Measurements from ENCODE around the gene MRPS26. TPM values are rescaled to one million over a fixed set of nuclear protein-coding genes. Genes with fewer than 3 reads are reported as not detected.
A peak's percentile ranks its signal among the peaks of the same experiment; 100 is the strongest.
"Not testable (repeated sequence)": the region's sequence is repeated elsewhere in the genome, so short reads cannot be mapped to it uniquely, and the experiment has no call there.

The MRPS26 gene
- total RNA-seq, 2 donors from 2014 or later: 33.1 to 44.1 TPM

DNA sequence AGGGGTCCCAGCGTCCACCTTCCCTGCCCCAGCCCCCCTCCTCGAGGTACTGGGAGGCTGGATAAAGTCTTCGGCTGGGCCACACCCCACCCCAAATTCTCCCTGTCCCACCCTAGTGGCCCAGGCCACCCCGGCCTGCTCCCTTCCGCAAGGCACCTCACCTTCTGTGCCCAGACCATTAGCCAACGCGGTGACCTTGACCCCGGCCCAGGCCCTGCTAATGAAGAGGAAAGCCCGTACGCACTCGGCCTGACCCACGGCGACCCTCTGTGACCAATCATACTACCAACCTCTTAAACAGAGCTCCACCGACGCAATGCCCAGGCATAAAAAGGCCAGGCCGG, 25.4 kb downstream of the MRPS26 start:
- intact Hi-C loops (cut with DNase I, micrococcal nuclease): no loop called here
- ATAC-seq (no peak), DNase-seq (no peak)

DNA sequence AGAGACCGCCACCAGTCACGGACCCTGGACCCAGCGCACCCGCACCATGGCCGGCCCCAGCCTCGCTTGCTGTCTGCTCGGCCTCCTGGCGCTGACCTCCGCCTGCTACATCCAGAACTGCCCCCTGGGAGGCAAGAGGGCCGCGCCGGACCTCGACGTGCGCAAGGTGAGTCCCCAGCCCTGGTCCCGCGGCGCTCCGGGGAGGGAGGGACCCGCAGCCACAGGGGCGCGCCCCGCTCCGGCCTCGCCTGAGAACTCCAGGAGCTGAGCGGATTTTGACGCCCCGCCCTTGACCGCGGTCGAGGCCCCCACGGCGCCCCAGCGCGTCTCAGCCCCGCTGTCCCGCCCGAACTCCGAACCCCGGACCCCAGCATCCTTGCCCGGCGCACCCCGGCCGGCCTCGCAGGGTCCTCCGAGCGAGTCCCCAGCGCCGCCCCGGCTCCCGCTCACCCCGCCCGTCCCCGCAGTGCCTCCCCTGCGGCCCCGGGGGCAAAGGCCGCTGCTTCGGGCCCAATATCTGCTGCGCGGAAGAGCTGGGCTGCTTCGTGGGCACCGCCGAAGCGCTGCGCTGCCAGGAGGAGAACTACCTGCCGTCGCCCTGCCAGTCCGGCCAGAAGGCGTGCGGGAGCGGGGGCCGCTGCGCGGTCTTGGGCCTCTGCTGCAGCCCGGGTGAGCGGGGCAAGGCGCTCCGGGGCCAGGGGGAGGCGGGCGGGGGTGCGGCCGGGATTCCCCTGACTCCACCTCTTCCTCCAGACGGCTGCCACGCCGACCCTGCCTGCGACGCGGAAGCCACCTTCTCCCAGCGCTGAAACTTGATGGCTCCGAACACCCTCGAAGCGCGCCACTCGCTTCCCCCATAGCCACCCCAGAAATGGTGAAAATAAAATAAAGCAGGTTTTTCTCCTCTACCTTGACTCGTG, 26.0 kb downstream of the MRPS26 start, which contains the start of gene OXT:
TSS of gene OXT (plus strand) at position 11 of the 920 bp plus-strand sequence. CDS start at position 47, 36 bp downstream.
- intact Hi-C loops (cut with DNase I, micrococcal nuclease): no loop called here
- ATAC-seq (peak; percentile 71), DNase-seq (peak in 1 of 2 donors; percentile 62)

DNA sequence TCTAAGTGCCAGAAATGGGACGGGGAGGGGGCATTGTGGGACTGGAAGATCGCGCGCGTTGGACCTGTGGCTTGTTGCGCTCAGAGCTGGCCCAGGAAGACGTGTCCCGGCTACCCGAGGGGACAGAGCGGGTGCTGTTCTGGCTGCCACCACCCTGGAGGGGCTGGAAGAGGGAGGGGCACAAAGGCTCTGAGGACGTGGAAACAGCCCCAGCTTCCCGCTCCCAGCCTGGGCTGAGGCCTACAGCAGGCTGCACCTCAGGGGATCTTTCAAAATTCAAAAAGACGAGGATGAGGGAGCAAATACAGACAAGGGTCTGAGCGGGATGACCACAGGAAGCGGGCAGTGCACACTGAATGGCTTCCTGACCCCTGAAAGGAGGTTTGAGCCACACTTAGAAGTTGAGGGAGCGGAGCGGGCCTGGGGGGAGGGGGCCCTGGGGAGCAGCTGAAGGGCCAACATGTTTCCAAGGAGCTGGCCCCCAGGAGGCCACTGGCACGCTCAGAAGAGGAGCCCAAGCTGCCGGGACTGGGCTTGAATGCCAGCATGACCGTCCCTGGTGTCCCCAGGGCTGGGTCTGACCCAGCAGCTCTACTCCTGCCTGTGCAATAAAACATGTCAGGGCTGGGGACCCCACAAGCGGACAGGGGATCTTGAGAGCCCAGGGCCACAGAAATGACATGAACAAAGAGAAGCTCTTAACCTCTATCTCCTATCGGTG, 26.8 kb downstream of the MRPS26 start:
- intact Hi-C loops (cut with DNase I, micrococcal nuclease): no loop called here
- DNase-seq (no peak), ATAC-seq (no peak)

DNA sequence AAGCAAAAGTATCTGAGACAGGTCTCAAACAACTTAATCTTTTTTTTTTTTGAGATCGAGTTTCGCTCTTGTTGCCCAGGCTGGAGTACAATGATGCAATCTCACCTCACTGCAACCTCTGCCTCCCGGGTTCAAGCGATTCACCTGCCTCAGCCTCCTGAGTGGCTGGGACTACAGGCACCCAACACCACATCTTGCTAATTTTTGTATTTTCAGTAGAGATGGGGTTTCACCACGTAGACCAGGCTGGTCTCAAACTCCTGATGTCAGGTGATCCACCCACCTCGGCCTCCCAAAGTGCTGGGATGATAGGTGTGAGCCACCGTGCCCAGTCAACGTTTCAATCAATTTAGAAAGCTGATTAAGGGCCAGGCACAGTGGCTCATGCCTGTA, 27.4 kb downstream of the MRPS26 start:
- intact Hi-C loops (cut with DNase I, micrococcal nuclease); DNase-seq: not testable (repeated sequence)

DNA sequence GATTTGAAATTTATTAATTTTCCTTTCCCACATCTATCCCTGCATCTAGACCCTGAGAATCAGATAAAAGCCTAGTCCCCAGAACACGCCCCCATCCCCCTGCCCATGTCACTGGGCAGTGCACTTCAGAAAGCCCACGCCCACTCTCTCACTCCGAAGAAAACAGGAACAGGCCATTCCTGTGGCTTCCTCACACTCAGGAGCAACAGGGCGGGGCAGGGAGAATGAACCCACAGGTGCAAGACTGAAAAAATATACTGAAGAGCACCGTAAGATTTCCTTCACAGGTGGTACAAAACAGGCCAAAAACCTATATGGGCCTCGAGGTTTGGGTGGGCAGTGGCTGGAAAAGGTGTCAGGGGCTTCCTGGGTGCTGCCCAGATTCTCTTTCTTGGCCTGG, 29.0 kb downstream of the MRPS26 start:
- ATAC-seq: no peak
- DNase-seq: no peak
- intact Hi-C loops (cut with DNase I, micrococcal nuclease): no loop called here

More for the DNA sequence above, 27.4 kb downstream of the MRPS26 start:
- ATAC-seq: not testable (repeated sequence)

DNA sequence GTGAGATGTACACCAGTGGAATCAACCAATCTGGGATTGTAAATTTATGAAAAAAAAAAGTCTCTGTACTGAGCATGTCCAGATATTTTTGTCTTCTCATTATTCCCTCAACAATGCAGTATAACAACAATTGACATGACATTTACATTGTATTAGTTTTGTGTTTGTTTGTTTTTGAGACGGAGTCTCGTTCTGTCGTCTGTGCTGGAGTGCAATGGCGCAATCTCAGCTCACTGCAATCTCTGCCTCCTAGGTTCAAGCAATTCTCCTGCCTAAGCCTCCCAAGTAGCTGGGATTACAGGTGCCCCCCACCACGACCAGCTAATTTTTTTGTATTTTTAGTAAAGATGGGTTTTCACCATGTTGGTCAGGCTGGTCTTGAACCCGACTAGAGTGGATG, 29.5 kb downstream of the MRPS26 start:
- ATAC-seq; DNase-seq; intact Hi-C loops (cut with DNase I, micrococcal nuclease): not testable (repeated sequence)

DNA sequence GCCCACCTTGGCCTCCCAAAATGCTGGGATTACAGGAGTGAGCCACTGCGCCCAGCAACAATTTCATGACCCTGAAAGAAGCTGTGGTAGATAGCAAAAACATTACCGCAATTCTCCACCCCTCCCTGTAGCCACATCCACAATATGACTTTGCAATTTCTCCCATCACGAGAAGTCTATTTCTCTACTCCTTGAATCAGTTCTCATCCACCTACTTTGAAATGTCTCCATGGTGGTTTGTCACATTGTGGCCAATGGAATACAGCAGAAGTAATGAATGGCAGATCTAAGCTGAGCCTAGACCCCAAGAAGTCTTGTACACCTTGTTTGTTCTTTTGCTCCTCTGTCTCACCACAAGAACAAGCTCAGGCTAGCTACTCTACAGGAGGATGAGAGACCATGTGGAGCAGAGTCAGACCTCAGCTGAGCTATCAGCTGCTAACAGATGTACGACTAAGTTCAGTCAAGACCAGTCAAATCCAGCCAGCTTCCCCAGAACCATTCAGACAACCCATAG, 31.8 kb downstream of the MRPS26 start:
- ATAC-seq (no peak), DNase-seq (no peak)
- intact Hi-C loops (cut with DNase I, micrococcal nuclease): no loop called here

DNA sequence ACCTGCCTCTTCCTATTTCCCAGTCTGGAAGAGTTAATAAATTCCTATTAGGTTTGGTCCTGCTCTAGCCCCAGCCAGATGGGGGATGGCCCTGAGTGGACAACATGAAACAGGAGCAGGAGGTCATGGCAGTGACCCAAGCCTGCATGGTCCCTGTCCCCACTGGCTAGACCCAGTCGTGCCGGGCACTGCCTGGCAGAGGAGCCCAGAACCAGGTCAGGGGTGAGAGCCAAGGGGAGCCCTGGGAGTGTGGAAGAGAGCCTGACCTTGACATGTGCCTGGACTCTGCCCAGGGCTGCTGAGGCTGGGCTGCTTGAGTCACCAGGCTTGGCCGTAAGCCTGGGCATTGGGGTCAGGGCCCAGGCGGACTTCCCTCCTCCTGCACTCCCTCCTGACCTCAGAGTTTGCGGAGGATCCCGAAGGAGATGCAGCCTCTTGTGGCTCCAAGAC, 35.1 kb downstream of the MRPS26 start:
- no peak for ATAC-seq
- intact Hi-C loops (cut with DNase I, micrococcal nuclease): no loop called here
- no peak for DNase-seq

DNA sequence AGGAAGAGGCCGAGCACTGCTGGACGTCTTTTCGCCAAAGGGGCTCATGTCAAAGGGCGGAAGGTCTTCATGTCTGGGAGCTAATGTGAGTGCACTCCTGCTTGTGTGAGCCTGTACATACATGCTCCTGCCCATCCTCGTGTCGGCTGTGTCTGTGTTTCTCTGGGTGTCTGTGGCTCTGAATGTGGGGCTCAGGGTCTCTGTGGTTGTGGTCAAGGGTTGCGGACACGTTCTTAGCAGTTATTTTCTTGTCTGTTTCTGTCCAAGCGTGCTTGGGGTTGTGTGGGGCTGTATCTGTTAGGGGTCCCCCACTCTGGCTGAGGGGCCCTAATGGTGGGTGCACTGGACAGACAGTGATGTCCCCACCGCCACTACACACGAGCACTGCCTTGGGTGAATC, 35.8 kb downstream of the MRPS26 start:
- ATAC-seq (no peak), DNase-seq (no peak)
- intact Hi-C loops (cut with DNase I, micrococcal nuclease): no loop called here

DNA sequence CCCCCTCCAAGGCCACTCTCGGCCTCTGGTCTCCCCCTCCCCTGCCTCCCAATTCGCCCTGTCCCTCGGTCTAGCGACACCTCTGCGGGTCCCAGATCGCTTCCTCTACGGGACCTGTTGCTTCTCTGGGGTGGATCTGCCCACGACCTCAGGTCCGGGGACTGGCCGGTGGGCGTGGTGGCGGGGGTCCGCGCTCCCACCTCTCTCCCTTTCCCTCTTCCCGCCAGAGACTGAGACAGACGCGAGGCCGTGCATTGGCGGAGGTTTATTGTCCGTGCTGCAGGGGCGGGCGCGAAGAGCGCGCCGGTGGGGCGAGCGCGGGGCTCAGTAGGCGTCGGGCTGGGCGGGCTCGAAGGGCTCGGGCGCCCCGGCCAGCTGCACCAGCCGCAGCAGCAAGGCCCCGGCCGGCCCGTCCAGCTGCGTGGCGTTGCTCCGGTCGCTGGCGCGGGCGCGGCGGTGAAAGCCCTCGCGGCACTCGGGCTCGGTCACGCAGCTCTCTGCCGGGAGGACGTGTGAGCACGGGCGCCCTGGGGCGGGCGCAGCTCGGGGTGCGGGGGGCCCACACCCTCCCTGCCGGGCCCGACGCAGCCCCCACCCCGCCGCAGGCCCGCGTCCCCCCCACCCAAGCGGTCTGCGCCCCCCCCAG, 36.6 kb downstream of the MRPS26 start:
- ATAC-seq (no peak), DNase-seq (no peak)
- intact Hi-C loops (cut with DNase I, micrococcal nuclease): no loop called here

DNA sequence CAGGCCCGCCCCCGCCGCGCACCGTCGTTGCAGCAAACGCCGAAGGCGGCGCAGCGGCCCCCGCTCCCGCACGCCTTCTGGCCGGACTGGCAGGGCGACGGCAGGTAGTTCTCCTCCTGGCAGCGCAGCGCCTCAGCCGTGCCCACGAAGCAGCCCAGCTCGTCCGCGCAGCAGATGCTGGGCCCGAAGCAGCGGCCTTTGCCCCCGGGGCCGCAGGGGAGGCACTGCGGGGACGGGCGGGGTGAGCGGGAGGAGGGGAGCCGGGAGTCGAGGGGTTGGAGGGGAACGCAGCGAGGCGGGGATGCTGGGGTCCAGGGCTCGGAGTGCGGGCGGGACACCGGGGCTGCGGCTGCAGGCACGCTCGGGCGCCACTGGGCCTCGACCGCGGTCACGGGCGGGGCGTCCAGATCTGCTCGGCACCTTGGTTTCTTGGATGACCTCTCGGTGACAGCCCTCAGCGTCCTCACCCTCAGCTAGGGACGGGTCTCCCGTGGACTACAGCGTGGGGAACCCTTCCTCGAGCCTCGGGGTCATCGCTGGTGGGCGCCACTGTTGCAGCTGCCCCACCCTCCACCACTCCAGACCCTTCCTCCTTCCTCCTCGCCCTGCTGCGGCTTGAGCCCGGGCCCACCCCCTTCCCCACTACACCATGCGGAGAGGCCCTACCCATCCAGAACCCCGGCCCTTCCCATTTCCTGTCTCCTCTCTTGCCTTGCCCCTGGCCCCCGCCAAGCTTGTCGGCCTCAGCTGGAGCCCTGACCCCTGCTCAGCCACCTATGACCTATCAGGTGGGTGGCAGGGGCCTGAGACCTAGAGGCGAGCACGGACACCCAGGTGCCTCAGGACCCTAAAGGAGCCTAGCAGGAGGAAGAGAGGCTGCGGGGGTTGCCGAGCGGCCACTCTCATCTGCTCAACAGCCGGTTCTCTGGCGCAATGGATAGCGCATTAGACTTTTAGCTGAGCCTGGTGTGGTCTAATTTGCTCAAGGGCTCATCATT, 37.4 kb downstream of the MRPS26 start:
- intact Hi-C loops (cut with DNase I, micrococcal nuclease): no loop called here
- ATAC-seq: peak; percentile 27
- DNase-seq: no peak

DNA sequence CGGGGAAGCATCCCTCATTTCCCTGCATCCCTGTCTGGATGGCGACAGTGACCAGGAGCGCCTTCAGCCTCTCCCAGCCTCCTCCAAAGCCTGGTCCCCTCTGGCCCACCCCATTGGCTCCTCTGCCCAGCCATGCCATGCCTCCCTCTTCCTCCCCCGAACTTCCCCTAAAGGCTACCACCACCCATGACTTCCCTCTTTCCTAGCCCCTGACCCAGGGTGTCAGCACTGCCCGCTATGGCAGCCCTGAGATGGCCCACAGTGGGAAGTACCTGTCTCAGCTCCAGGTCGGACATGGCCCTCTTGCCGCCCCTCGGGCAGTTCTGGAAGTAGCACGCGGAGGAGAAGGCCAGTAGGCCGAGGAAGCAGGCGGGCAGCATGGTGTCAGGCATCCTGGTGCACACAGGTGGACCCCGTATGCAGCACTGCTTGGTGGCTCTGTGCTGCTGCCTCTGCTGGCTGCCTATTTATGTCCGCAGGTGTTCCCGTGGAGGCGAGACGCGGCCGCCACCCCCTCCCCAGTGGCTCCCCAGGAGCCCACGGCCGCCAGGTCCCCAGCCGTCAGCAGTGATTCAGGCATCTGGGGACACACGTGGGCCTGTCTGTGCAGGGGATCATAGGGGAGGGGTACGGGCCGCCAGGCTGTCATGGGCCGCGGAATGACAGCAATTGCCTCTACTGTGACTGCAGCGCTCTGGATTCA, 38.6 kb downstream of the MRPS26 start, which contains the start of gene AVP:
TSS of gene AVP (minus strand) at position 442 of the 703 bp plus-strand sequence. CDS start at position 392, 50 bp downstream.
- intact Hi-C loops (cut with DNase I, micrococcal nuclease): no loop called here
- ATAC-seq (no peak), DNase-seq (no peak)

DNA sequence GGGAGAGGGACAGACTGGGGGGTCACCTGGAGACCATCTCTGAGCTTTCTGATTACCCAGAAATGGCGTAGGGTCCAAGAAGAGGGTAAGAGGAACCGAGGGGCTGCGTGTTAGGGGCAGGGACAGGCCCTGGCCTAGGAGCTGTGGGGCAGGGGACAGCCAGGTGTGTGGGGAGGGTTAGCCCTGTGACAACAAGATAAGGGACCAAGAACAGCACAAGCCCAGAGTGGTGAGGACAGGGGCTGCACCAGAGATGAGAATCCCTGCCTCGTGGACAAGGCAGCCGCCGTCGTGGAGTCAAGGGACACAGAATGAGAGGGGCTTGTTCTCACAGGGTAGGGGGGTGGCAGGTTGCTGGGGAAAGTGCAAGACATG, 39.1 kb downstream of the MRPS26 start:
- DNase-seq: no peak
- intact Hi-C loops (cut with DNase I, micrococcal nuclease): no loop called here
- ATAC-seq: no peak

DNA sequence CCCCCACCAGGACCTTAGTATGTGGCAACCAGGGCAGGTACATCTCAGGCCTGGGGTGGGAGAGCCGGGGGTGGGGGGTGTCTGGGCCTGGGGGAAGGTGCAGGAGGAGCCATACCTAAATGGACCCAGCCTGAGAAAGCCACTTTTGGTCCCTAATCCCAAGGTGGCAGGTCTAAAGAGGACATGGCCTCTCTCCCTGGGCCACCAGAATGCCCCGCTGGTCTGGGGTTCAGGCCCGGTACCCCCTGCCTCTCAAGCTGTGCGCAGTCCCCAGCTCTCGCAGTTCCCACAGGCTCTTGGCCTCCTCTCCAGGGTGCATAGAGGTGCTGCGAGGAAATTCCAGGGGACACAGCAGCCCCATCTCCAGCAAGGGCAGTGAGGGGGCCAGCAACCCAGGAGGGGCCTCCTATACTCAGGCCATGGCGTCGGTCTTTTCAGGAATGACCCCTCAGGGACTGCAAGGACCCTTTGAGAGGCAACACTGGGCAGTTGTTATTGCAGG, 39.8 kb downstream of the MRPS26 start:
- ATAC-seq (no peak), DNase-seq (no peak)
- intact Hi-C loops (cut with DNase I, micrococcal nuclease): no loop called here

DNA sequence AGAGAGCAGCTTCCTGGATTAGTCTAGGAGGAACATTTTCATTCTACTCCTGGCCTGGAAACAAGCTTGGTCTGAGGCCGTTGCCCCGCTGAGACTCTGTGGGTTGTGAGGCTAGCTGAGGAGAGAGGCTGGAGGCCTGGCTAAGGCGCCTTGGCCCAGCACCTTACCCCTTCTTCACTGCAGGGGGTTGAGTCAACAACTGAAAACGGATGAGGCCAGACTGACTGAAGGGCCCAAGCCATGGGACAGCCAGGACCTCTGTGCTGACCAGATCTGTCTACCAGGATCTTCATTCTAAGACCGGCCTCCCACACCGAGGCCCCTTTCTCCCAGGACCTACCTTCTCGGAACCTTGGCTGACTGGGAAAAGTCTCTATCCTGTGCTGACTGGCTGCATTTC, 42.2 kb downstream of the MRPS26 start:
- ATAC-seq (no peak), DNase-seq (no peak)
- intact Hi-C loops (cut with DNase I, micrococcal nuclease): no loop called here

DNA sequence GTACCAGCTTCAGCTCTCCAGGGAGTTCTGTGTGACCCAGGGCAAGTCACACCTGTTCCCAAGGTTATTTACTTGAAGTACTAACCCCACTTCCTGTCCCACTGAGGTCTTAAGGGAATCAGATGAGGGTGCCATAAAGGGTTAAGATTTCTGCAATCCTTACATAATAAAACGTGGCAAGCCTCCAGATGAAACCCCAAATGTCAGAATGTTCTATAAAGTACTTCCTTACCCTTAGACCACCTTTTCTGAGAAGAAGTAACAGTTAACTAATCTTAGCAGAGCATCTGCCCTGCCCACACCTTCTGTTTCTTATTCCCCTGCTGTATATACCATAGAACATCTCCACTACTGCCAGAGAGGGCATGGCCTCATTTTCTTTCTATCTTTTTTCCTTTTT, 44.7 kb downstream of the MRPS26 start:
- intact Hi-C loops (cut with DNase I, micrococcal nuclease): no loop called here
- DNase-seq (no peak), ATAC-seq (no peak)

DNA sequence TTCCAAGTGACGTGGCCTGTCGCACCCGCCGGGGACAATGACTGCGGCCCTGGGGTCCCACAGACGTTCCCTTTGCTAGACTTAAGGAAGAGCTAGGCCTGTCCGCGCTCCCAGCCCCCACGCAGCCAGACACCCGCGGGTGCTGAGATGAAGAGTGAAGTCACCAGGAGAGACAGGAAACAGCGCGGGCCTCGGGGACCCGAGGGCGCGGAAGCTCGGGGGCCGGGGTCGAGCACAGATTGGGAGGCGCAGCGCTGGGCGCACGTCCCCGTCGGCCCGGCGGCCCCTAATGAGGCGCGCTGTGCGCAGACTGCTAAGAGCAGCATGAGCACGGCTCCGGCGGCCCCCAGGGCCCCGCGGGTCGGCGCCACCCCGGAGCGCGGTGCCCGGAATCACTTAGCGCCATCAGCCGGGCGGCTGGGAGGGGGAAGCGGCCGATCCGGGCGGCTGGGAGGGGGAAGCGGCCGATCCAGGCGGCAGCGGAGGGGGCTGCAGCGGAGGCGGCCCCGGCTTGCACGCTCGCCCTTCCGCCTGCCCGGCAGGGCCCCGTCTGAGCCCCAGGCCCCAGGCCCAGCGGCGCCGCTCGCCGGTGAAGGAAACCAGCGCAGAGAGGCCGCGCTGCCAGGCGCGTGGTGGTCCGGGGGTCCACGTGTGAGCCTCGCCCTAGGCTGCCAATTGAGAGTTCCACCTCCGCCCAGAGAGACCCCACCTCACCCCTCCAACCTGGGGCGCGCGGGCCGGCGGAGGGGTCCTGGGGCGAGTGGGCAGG, 46.9 kb downstream of the MRPS26 start:
- ATAC-seq: no peak
- DNase-seq: no peak
- intact Hi-C loops (cut with DNase I, micrococcal nuclease): no loop called here
